Lower leg skin (tissue), 3 donors: ENCODE results near the gene TMEM176A.

Experiments used
- POLR2A ChIP-seq, 2 donors: fragments of 450-650 bp; IDR thresholded peaks; one replicate each; pipeline ENCODE4 v1.6.1; 2016 to 2017; ENCODE audit warnings: antibody characterized with exemption in 2 of 2, mild to moderate bottlenecking in 1 of 2, moderate library complexity in 1 of 2
- TF ChIP-seq, protein P1 (sequence below), 3 donors: fragments of 450-650 bp; IDR thresholded peaks; one replicate each; pipeline ENCODE4 v1.5.1; 2016; ENCODE audit warnings: antibody characterized with exemption in 3 of 3, mild to moderate bottlenecking in 3 of 3, moderate library complexity in 2 of 3

DNA sequence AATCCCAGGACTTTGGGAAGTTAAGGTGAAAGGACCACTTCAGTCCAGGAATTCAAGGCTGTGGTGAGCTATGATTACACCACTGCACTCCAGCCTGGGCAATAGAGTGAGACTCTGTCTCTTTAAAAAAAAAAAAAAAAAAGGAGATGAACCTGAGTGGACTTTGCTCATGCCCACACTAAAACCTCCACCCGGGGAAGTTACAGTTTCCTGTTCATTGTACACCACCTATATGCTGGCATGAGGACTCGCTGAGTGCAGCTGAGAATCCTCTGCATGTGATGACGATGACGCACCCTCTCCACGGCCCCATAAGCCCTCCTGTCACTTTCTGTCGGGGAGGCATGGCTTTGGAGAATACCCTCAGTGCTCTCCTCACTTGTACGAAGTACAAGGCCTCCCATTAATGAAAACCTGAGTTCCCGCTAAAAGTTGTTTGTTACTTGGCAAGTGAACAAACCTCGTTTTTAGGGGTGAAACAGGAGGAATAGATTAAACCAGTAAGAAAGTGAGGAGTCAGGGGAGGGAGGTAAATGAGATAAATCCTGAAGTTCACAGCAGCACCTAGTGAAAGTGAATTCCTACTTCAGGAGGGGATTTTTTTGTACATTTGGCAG is 16.3 kb upstream of the TMEM176A start:
- TF ChIP-seq, protein P1, sequence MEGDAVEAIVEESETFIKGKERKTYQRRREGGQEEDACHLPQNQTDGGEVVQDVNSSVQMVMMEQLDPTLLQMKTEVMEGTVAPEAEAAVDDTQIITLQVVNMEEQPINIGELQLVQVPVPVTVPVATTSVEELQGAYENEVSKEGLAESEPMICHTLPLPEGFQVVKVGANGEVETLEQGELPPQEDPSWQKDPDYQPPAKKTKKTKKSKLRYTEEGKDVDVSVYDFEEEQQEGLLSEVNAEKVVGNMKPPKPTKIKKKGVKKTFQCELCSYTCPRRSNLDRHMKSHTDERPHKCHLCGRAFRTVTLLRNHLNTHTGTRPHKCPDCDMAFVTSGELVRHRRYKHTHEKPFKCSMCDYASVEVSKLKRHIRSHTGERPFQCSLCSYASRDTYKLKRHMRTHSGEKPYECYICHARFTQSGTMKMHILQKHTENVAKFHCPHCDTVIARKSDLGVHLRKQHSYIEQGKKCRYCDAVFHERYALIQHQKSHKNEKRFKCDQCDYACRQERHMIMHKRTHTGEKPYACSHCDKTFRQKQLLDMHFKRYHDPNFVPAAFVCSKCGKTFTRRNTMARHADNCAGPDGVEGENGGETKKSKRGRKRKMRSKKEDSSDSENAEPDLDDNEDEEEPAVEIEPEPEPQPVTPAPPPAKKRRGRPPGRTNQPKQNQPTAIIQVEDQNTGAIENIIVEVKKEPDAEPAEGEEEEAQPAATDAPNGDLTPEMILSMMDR (IDR thresholded peaks at IDR 0.05): no peak
- no peak for TF ChIP-seq POLR2A (IDR thresholded peaks at IDR 0.05)
